ENCODE data around the gene C22orf39. TPM values are rescaled to one million over a fixed set of nuclear protein-coding genes. Genes with fewer than 3 reads are reported as not detected.

Gene C22orf39
- total and polyA plus RNA-seq, 2 donors (not counting 1 experiment from before 2014, with no cell fraction given) = 37.7 to 47.2 TPM

DNA sequence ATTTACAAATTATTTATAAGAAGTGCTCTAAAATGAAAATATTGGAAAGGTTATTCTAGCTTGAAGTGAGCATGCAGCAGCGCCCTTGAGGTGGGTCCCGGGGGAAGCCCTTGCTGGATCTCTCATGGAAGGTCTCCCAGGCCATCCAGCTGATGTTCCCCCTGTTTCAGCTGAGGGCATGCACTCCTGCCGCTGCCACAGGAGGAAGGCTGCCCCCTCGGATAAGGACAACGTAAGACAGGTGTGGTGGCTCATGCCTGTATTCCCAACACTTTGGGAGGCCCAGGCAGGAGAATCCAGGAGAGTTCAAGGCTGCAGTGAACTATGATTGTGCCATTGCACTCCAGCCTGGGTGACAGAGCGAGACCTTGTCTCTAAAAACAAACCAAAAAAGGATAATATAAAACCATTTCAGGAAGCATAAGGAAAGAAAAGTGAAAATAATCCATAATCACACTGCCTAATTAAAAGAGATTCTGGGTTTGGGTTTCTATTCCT, 47.2 kb upstream of the C22orf39 start:
- H3K27ac ChIP-seq (ENCODE audit: low read length in 2 of 2) = no peak overlapping the region
- no peaks in the 10 kb centered on the region for H3K27me3 ChIP-seq (replicated peaks in 1 of 4; ENCODE audit: control extremely low read depth in 1 of 4, control insufficient read depth in 3 of 4, insufficient read depth in 4 of 4, low read length in 3 of 4)
- Mint-ChIP-seq H3K4me3 (no peak overlapping the region), H3K27ac (no peak overlapping the region), H3K9me3 (ENCODE audit: insufficient read depth) (no peaks in the 10 kb centered on the region), H3K27me3 (no peaks in the 10 kb centered on the region), H3K4me1 (no peaks in the 10 kb centered on the region)
- no peaks in the 10 kb centered on the region for H3K4me1 ChIP-seq (ENCODE audit: control insufficient read depth in 2 of 2, insufficient read depth in 2 of 2, low read length in 2 of 2)
- H3K36me3 ChIP-seq (replicated peaks in 1 of 2; ENCODE audit: control extremely low read depth in 1 of 2, control insufficient read depth in 1 of 2, extremely low read depth in 1 of 2, insufficient read depth in 2 of 2, low read length in 1 of 2) = no peaks in the 10 kb centered on the region
- H3K9me3 ChIP-seq (ENCODE audit: control extremely low read depth in 1 of 3, control insufficient read depth in 2 of 3, insufficient read depth in 1 of 3, low read length in 2 of 3) = no peaks in the 10 kb centered on the region
- ChIA-PET CTCF (interaction anchor here (1.0 to 1.9 kb wide), 2 partner anchors 136 to 139 kb away, joined by 3 to 5 read pairs; no protein-coding TSS in a partner anchor), POLR2A (no interaction called here)
- H3K4me2 ChIP-seq (replicated peaks; ENCODE audit: low read depth, low read length, poor library complexity, severe bottlenecking) = no peak overlapping the region
- intact Hi-C loops (cut with micrococcal nuclease) = no loop called here
- H2AFZ ChIP-seq (ENCODE audit: insufficient read depth, low read depth, low read length, poor library complexity, severe bottlenecking) = no peak overlapping the region
- no peaks in the 10 kb centered on the region for H3K79me2 ChIP-seq (ENCODE audit: control insufficient read depth, insufficient read depth, low read length)
- no peak overlapping the region for H3K9ac ChIP-seq (ENCODE audit: low read length)
- no peak for TF ChIP-seq CTCF (IDR thresholded peaks at IDR 0.05)
- no peak for TF ChIP-seq EZH2 (IDR thresholded peaks at IDR 0.05; ENCODE audit: borderline replicate concordance, insufficient read depth, low read depth, low read length, poor library complexity, severe bottlenecking)
- DNase-seq = no peak
- no peaks in the 10 kb centered on the region for H4K20me1 ChIP-seq (ENCODE audit: control insufficient read depth, insufficient read depth, low read length, poor library complexity, severe bottlenecking)
- 98% methylated on average over 5 of the region's 6 CpGs for WGBS (ENCODE audit: insufficient coverage)
- no peak overlapping the region for H3K4me3 ChIP-seq (ENCODE audit: control extremely low read depth in 1 of 5, extremely low read depth in 1 of 5, insufficient read depth in 1 of 5, low read depth in 2 of 5, low read length in 4 of 5)
- no peak for ATAC-seq (ENCODE audit: low read depth)

GRCh38 chr22:19494001-19494560, 46.6 kb upstream of the C22orf39 start:
- WGBS (ENCODE audit: insufficient coverage) = 100% methylated on average over 7 of the region's 8 CpGs
- no peak overlapping the region for H3K9ac ChIP-seq (ENCODE audit: low read length)
- TF ChIP-seq EZH2 (IDR thresholded peaks at IDR 0.05; ENCODE audit: borderline replicate concordance, insufficient read depth, low read depth, low read length, poor library complexity, severe bottlenecking) (no peak), CTCF (IDR thresholded peaks at IDR 0.05) (no peak)
- no peak overlapping the region for H3K4me3 Mint-ChIP-seq
- POLR2A ChIA-PET = no interaction called here
- H3K79me2 ChIP-seq (ENCODE audit: control insufficient read depth, insufficient read depth, low read length) = no peaks in the 10 kb centered on the region
- H3K27me3 ChIP-seq (replicated peaks in 1 of 4; ENCODE audit: control extremely low read depth in 1 of 4, control insufficient read depth in 3 of 4, insufficient read depth in 4 of 4, low read length in 3 of 4) = no peaks in the 10 kb centered on the region
- H3K4me1 ChIP-seq (ENCODE audit: control insufficient read depth in 2 of 2, insufficient read depth in 2 of 2, low read length in 2 of 2) = no peaks in the 10 kb centered on the region
- ATAC-seq (ENCODE audit: low read depth) (no peak), DNase-seq (no peak)
- H3K4me1 Mint-ChIP-seq = no peaks in the 10 kb centered on the region
- no peak overlapping the region for H3K4me3 ChIP-seq (ENCODE audit: control extremely low read depth in 1 of 5, extremely low read depth in 1 of 5, insufficient read depth in 1 of 5, low read depth in 2 of 5, low read length in 4 of 5)
- H3K36me3 ChIP-seq (replicated peaks in 1 of 2; ENCODE audit: control extremely low read depth in 1 of 2, control insufficient read depth in 1 of 2, extremely low read depth in 1 of 2, insufficient read depth in 2 of 2, low read length in 1 of 2) = no peaks in the 10 kb centered on the region
- CTCF ChIA-PET = interaction anchor here (1.0 to 1.9 kb wide), 2 partner anchors 136 to 140 kb away, joined by 3 to 5 read pairs; no protein-coding TSS in a partner anchor
- no peaks in the 10 kb centered on the region for H3K9me3 ChIP-seq (ENCODE audit: control extremely low read depth in 1 of 3, control insufficient read depth in 2 of 3, insufficient read depth in 1 of 3, low read length in 2 of 3)
- H2AFZ ChIP-seq (ENCODE audit: insufficient read depth, low read depth, low read length, poor library complexity, severe bottlenecking) = no peak overlapping the region
- no peaks in the 10 kb centered on the region for H3K9me3 Mint-ChIP-seq (ENCODE audit: insufficient read depth)
- no peaks in the 10 kb centered on the region for H3K27me3 Mint-ChIP-seq
- no peak overlapping the region for H3K27ac ChIP-seq (ENCODE audit: low read length in 2 of 2)
- intact Hi-C loops (cut with micrococcal nuclease) = no loop called here
- H3K4me2 ChIP-seq (replicated peaks; ENCODE audit: low read depth, low read length, poor library complexity, severe bottlenecking) = no peak overlapping the region
- H4K20me1 ChIP-seq (ENCODE audit: control insufficient read depth, insufficient read depth, low read length, poor library complexity, severe bottlenecking) = no peaks in the 10 kb centered on the region
- no peak overlapping the region for H3K27ac Mint-ChIP-seq

All from B cell (primary cell).